Activated B cell treated with CpG ODN at 0.5 μM for 24 hours (primary cell): Measurements from ENCODE around the gene NPBWR2. TPM values are rescaled to one million over a fixed set of nuclear protein-coding genes. Genes with fewer than 3 reads are reported as not detected.
"Not testable (repeated sequence)": the region's sequence is repeated elsewhere in the genome, so short reads cannot be mapped to it uniquely, and the experiment has no call there.

Source experiments
- ATAC-seq: fragments of 200-7000 bp; cut with Tn5 transposase; one replicate; pipeline ENCODE4 v1.10.0; 2021; ENCODE audit warnings: low read depth, mild to moderate bottlenecking, moderate library complexity
- CTCF ChIA-PET: fragments of 350-600 bp; sonication (Branson Sonifier 250); formaldehyde crosslinking; loops from one replicate; lab custom pipeline; 2021; ENCODE audit warnings: antibody characterized with exemption; lab: Charles Lee
- POLR2A ChIA-PET: fragments of 350-600 bp; sonication (Branson Sonifier 250); formaldehyde crosslinking; loops from one replicate; lab custom pipeline; 2021; ENCODE audit warnings: antibody characterized with exemption; lab: Charles Lee
- DNase-seq: peaks from one replicate; pipeline ENCODE4 v3.0.0; 2022
- H3K27ac Mint-ChIP-seq: one replicate; pipeline ENCODE4 v1.8.0; 2020; ENCODE audit warnings: mixed read lengths
- H3K27me3 Mint-ChIP-seq: one replicate; pipeline ENCODE4 v1.8.0; 2021; ENCODE audit warnings: mixed read lengths
- H3K36me3 Mint-ChIP-seq: one replicate; pipeline ENCODE4 v1.8.0; 2021; ENCODE audit warnings: low read depth, mixed read lengths
- H3K4me1 Mint-ChIP-seq: one replicate; pipeline ENCODE4 v1.8.0; 2021; ENCODE audit warnings: mixed read lengths
- H3K4me3 Mint-ChIP-seq: one replicate; pipeline ENCODE4 v1.8.0; 2020; ENCODE audit warnings: mild to moderate bottlenecking, mixed read lengths
- H3K9me3 Mint-ChIP-seq: one replicate; pipeline ENCODE4 v1.8.0; 2020; ENCODE audit warnings: mixed read lengths
- CTCF ChIP-seq: fragments of 200-600 bp; IDR thresholded peaks from one replicate; pipeline ENCODE4 v1.8.0; 2022; ENCODE audit warnings: antibody characterized with exemption, mild to moderate bottlenecking
- intact Hi-C: fragments of 100-400 bp; cut with micrococcal nuclease; formaldehyde crosslinking; loops from one replicate; pipeline ENCODE4 v1.15.1; 2024
- total RNA-seq: library from RNA; stranded (reverse); gene quantifications from 2 replicates; pipeline ENCODE4 v1.2.3, GENCODE V29; 2022

Gene NPBWR2
- total RNA-seq, 1 donor from 2014 or later, result not detected

GRCh38 chr20:64092258-64093012, 14.9 kb downstream of the NPBWR2 start:
- POLR2A ChIA-PET, result interaction anchor here (0.8 to 1.0 kb wide), 2 partner anchors 50 to 103 kb away, joined by 3 read pairs; no protein-coding TSS in a partner anchor
- Mint-ChIP-seq H3K4me3 (no peak overlapping the region), H3K27ac (no peak overlapping the region), H3K9me3 (peaks cover 3% of the 10 kb centered on the region), H3K27me3 (no peaks in the 10 kb centered on the region), H3K4me1 (peaks cover 18% of the 10 kb centered on the region), H3K36me3 (peaks cover 6% of the 10 kb centered on the region)
- CTCF ChIA-PET, result no interaction called here
- intact Hi-C loops, result no loop called here
- no peak for DNase-seq
- no peak for TF ChIP-seq CTCF
- ATAC-seq, result no peak

GRCh38 chr20:64091770-64092169, 15.6 kb downstream of the NPBWR2 start:
- ChIA-PET CTCF (no interaction called here), POLR2A (interaction anchor here (0.8 to 1.0 kb wide), 2 partner anchors 50 to 103 kb away, joined by 3 read pairs; no protein-coding TSS in a partner anchor)
- peaks cover 18% of the 10 kb centered on the region for H3K4me1 Mint-ChIP-seq
- peaks cover under 1% of the 10 kb centered on the region for H3K9me3 Mint-ChIP-seq
- no peaks in the 10 kb centered on the region for H3K27me3 Mint-ChIP-seq
- ATAC-seq (no peak), DNase-seq (no peak)
- intact Hi-C loops, result no loop called here
- H3K4me3 Mint-ChIP-seq, result no peak overlapping the region
- no peak for TF ChIP-seq CTCF
- peaks cover 4% of the 10 kb centered on the region for H3K36me3 Mint-ChIP-seq
- no peak overlapping the region for H3K27ac Mint-ChIP-seq

- Mint-ChIP-seq H3K36me3 (no peaks in the 10 kb centered on the region), H3K27ac (no peak overlapping the region), H3K4me1 (peaks cover 15% of the 10 kb centered on the region), H3K27me3 (no peaks in the 10 kb centered on the region), H3K9me3 (no peaks in the 10 kb centered on the region), H3K4me3 (no peak overlapping the region)
- DNase-seq (no peak), ATAC-seq (no peak)
- intact Hi-C loops, result no loop called here
- TF ChIP-seq CTCF, result no peak
- ChIA-PET POLR2A (interaction anchor here (1.0 kb wide), 1 partner anchor 49 kb away, joined by 3 read pairs; no protein-coding TSS in a partner anchor), CTCF (no interaction called here)
These were observed 16.0 kb downstream of the NPBWR2 start for GRCh38 chr20:64091340-64091739.

- H3K27me3 Mint-ChIP-seq, result no peaks in the 10 kb centered on the region
- POLR2A ChIA-PET, result no interaction called here
These were observed 17.2 kb downstream of the NPBWR2 start for GRCh38 chr20:64090165-64090564.

GRCh38 chr20:64088586-64088985, 18.8 kb downstream of the NPBWR2 start:
- H3K9me3 Mint-ChIP-seq, H3K4me3 Mint-ChIP-seq, intact Hi-C loops, DNase-seq, H3K27ac Mint-ChIP-seq, H3K27me3 Mint-ChIP-seq, ATAC-seq, CTCF ChIA-PET, POLR2A ChIA-PET, H3K36me3 Mint-ChIP-seq: not testable (repeated sequence)
- peaks cover 16% of the 10 kb centered on the region for H3K4me1 Mint-ChIP-seq

More at GRCh38 chr20:64090165-64090564, 17.2 kb downstream of the NPBWR2 start:
- DNase-seq, result no peak
- Mint-ChIP-seq H3K27ac (no peak overlapping the region), H3K4me1 (peaks cover 10% of the 10 kb centered on the region), H3K36me3 (no peaks in the 10 kb centered on the region), H3K4me3 (no peak overlapping the region), H3K9me3 (no peaks in the 10 kb centered on the region)
- intact Hi-C loops, result no loop called here
- CTCF ChIA-PET, result interaction anchor here (0.8 kb wide), 1 partner anchor 52 kb away, joined by 3 read pairs; no protein-coding TSS in a partner anchor
- ATAC-seq, result no peak
- no peak for TF ChIP-seq CTCF

- intact Hi-C loops, POLR2A ChIA-PET, H3K27me3 Mint-ChIP-seq, H3K36me3 Mint-ChIP-seq, ATAC-seq, CTCF ChIA-PET, H3K9me3 Mint-ChIP-seq, H3K4me3 Mint-ChIP-seq, DNase-seq, H3K27ac Mint-ChIP-seq: not testable (repeated sequence)
- H3K4me1 Mint-ChIP-seq, result peaks cover 22% of the 10 kb centered on the region
These were observed 20.0 kb downstream of the NPBWR2 start for GRCh38 chr20:64087226-64087825.
